Hepatocyte (in vitro differentiated cells): Measurements from ENCODE around the gene TTLL9. TPM values are rescaled to one million over a fixed set of nuclear protein-coding genes. Genes with fewer than 3 reads are reported as not detected.

Experiments
- DNase-seq: peaks from one replicate; pipeline ENCODE4 v3.0.0-alpha.2; 2016; ENCODE audit warnings: low spot score
- H2AFZ ChIP-seq: fragments of 200-600 bp; sonication (generic); 2 replicates; pipeline ENCODE4 v1.6.0; 2016; ENCODE audit warnings: antibody characterized with exemption, mild to moderate bottlenecking
- H3K27ac ChIP-seq: fragments of 200-600 bp; sonication (generic); 2 replicates; pipeline ENCODE4 v1.5.1; 2016; ENCODE audit warnings: mild to moderate bottlenecking
- H3K27me3 ChIP-seq: fragments of 200-600 bp; sonication (generic); 2 replicates; pipeline ENCODE4 v1.6.1; 2016
- H3K36me3 ChIP-seq: fragments of 200-600 bp; sonication (generic); replicated peaks from 2 replicates; pipeline ENCODE4 v1.5.1; 2016; ENCODE audit warnings: low read depth; ENCODE audit not compliant: insufficient read depth
- H3K4me1 ChIP-seq: fragments of 200-600 bp; sonication (generic); 2 replicates; pipeline ENCODE4 v1.5.1; 2016; ENCODE audit warnings: mild to moderate bottlenecking, moderate library complexity; ENCODE audit not compliant: insufficient read depth
- H3K4me2 ChIP-seq: fragments of 200-600 bp; sonication (generic); 2 replicates; pipeline ENCODE4 v1.6.0; 2016
- H3K4me3 ChIP-seq: fragments of 200-600 bp; sonication (generic); 2 replicates; pipeline ENCODE4 v1.5.1; 2016; ENCODE audit warnings: mild to moderate bottlenecking
- H3K79me2 ChIP-seq: fragments of 200-600 bp; sonication (generic); 2 replicates; pipeline ENCODE4 v1.6.0; 2017; ENCODE audit warnings: mild to moderate bottlenecking
- H3K9me2 ChIP-seq: fragments of 200-600 bp; sonication (generic); replicated peaks from 2 replicates; pipeline ENCODE4 v1.6.0; 2017; ENCODE audit warnings: mild to moderate bottlenecking; ENCODE audit not compliant: insufficient read depth
- H3K9me3 ChIP-seq: fragments of 200-600 bp; sonication (generic); 2 replicates; pipeline ENCODE4 v1.5.1; 2016; ENCODE audit warnings: low read depth, mild to moderate bottlenecking
- H4K20me1 ChIP-seq: fragments of 200-600 bp; sonication (generic); 2 replicates; pipeline ENCODE4 v1.6.0; 2016; ENCODE audit warnings: mild to moderate bottlenecking; ENCODE audit not compliant: insufficient read depth, poor library complexity, severe bottlenecking
- EZH2 ChIP-seq: fragments of 200-600 bp; sonication (generic); IDR thresholded peaks from 2 replicates; pipeline ENCODE4 v1.6.1; 2016; ENCODE audit warnings: antibody characterized with exemption, mild to moderate bottlenecking, borderline replicate concordance
- EZH2phosphoT487 ChIP-seq: fragments of 200-600 bp; sonication (generic); IDR thresholded peaks from one replicate; pipeline ENCODE4 v1.6.1; 2018; ENCODE audit warnings: antibody characterized with exemption, mild to moderate bottlenecking, low read depth, moderate library complexity; ENCODE audit not compliant: unreplicated experiment, severe bottlenecking
- WGBS: methylation state at CpG from one replicate; pipeline ENCODE4 v1.1.6; 2016; ENCODE audit warnings: low lambda C conversion rate; ENCODE audit errors: missing lambda C conversion rate; 5-methylcytosine and 5-hydroxymethylcytosine counted together
- polyA plus RNA-seq: library from polyadenylated mRNA; unstranded; fragments of >200 nt; fragmentation: Nextera tagmentation; extraction: Ambion mirVana; gene quantifications from 2 replicates; pipeline ENCODE4 v1.2.1, GENCODE V29; 2016
- total RNA-seq: library from RNA; depleted of rRNA; stranded (reverse); fragments of >200 nt; gene quantifications from 2 replicates; pipeline ENCODE4 v1.2.3, GENCODE V29; 2014
- TF ChIP-seq, protein P1 (sequence below): fragments of 200-600 bp; sonication (generic); IDR thresholded peaks from 2 replicates; pipeline ENCODE4 v1.5.1; 2016; ENCODE audit warnings: antibody characterized with exemption, mild to moderate bottlenecking; ENCODE audit not compliant: poor library complexity

Gene TTLL9
- total and polyA plus RNA-seq, 2 experiments from 2014 or later = 0.18 TPM; not detected in 1

DNA sequence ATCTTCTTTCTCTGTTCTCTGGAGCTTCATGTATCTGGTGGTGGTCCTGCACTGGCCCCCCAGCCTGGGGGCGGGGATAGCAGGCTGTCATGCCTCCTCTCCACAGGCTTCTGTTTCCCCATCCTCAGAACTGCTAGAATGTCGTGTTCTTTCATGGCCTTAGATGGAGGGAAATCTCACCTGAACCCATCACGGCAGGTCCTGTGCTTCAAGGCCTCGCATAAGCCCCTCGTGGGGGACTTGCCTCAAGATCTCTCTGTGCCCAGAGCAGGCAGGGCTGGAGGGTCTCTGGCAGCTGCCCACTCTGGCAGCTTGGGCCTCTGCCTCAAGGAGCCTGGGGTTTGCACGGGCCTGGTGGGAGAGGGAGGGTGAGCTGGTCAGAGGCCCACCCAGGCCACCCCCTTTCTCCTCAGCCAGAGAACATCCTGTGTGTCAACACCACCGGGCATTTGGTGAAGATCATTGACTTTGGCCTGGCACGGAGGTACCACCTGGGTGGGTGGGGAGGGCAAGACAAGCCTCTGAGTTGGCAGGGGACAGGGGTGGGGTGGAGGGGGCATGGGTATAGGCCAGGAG, 39.9 kb upstream of the TTLL9 start:
- H3K27me3 ChIP-seq = no peaks in the 10 kb centered on the region
- no peaks in the 10 kb centered on the region for H3K9me3 ChIP-seq
- peaks cover 14% of the 10 kb centered on the region for H3K4me1 ChIP-seq
- H2AFZ ChIP-seq = no peak overlapping the region
- TF ChIP-seq EZH2phosphoT487 (no peak), EZH2 (no peak)
- TF ChIP-seq, protein P1, sequence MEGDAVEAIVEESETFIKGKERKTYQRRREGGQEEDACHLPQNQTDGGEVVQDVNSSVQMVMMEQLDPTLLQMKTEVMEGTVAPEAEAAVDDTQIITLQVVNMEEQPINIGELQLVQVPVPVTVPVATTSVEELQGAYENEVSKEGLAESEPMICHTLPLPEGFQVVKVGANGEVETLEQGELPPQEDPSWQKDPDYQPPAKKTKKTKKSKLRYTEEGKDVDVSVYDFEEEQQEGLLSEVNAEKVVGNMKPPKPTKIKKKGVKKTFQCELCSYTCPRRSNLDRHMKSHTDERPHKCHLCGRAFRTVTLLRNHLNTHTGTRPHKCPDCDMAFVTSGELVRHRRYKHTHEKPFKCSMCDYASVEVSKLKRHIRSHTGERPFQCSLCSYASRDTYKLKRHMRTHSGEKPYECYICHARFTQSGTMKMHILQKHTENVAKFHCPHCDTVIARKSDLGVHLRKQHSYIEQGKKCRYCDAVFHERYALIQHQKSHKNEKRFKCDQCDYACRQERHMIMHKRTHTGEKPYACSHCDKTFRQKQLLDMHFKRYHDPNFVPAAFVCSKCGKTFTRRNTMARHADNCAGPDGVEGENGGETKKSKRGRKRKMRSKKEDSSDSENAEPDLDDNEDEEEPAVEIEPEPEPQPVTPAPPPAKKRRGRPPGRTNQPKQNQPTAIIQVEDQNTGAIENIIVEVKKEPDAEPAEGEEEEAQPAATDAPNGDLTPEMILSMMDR = no peak
- no peaks in the 10 kb centered on the region for H4K20me1 ChIP-seq
- H3K4me3 ChIP-seq = no peak overlapping the region
- no peak overlapping the region for H3K4me2 ChIP-seq
- 90% methylated on average over 8 of the region's 8 CpGs for WGBS
- H3K79me2 ChIP-seq = no peaks in the 10 kb centered on the region
- no peaks in the 10 kb centered on the region for H3K9me2 ChIP-seq
- no peak for DNase-seq
- no peaks in the 10 kb centered on the region for H3K36me3 ChIP-seq
- no peak overlapping the region for H3K27ac ChIP-seq

DNA sequence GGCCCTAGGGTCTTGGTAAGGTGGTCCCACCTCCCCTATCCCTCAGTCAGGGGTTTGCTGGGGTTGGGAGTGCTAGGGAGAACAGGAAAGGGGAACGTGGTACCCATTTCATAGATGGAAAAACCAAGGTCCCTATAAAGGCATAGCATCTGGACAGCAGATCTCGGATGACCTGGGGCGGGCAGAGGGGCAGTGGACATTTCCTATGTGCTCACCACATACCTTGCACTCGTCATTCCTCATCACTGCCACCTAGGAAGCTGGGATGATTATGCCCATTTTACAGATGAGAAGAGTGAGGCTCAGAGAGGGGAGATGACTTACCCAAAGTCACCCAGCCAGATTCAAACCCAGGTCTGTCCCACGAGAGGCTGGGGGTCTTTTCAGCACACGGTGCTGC, 39.2 kb upstream of the TTLL9 start:
- Histone ChIP-seq H3K4me1 (peaks cover 21% of the 10 kb centered on the region), H3K4me3 (no peak overlapping the region), H4K20me1 (no peaks in the 10 kb centered on the region), H3K9me2 (no peaks in the 10 kb centered on the region), H3K9me3 (no peaks in the 10 kb centered on the region), H2AFZ (no peak overlapping the region), H3K36me3 (no peaks in the 10 kb centered on the region), H3K27me3 (no peaks in the 10 kb centered on the region), H3K79me2 (no peaks in the 10 kb centered on the region), H3K4me2 (no peak overlapping the region), H3K27ac (no peak overlapping the region)
- 89% methylated on average over 6 of the region's 6 CpGs for WGBS
- TF ChIP-seq, protein P1 = no peak
- no peak for DNase-seq

DNA sequence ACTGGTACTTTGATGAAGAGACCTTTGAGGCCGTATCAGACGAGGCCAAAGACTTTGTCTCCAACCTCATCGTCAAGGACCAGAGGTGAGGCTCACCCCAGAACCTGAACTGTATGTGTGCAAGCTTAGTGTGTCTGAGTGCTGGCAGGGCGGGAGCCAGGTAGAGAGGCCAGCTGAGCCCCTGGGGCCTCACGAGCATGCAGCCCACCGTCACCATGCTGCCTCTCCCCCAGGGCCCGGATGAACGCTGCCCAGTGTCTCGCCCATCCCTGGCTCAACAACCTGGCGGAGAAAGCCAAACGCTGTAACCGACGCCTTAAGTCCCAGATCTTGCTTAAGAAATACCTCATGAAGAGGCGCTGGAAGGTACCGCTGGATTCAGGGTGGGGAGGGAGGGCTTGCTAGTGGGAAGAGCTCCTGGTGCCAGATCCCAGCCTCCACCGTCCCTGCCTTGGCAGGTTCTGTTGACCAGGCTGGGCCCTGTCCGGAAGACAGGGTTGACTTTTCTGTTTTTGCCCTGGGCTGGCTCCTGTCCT, 38.6 kb upstream of the TTLL9 start:
- peaks cover 27% of the 10 kb centered on the region for H3K4me1 ChIP-seq

More for the DNA sequence above, 38.6 kb upstream of the TTLL9 start:
- H3K4me2 ChIP-seq = no peak overlapping the region
- H3K79me2 ChIP-seq = no peaks in the 10 kb centered on the region
- no peak overlapping the region for H2AFZ ChIP-seq
- TF ChIP-seq EZH2 = no peak
- TF ChIP-seq, protein P1 = no peak
- TF ChIP-seq EZH2phosphoT487 = no peak
- DNase-seq = no peak
- H3K4me3 ChIP-seq = no peak overlapping the region
- H3K9me3 ChIP-seq = no peaks in the 10 kb centered on the region
- H3K27me3 ChIP-seq = no peaks in the 10 kb centered on the region
- H3K27ac ChIP-seq = no peak overlapping the region
- WGBS = 92% methylated on average over 17 of the region's 17 CpGs
- H4K20me1 ChIP-seq = no peaks in the 10 kb centered on the region
- no peaks in the 10 kb centered on the region for H3K36me3 ChIP-seq
- H3K9me2 ChIP-seq = no peaks in the 10 kb centered on the region
